HEK293 (cell line): Measurements from ENCODE around the gene BTBD8.

Source experiments
- CTCF ChIA-PET: fragments of 350-600 bp; formaldehyde crosslinking; extraction: SDS; loops from one replicate; lab custom pipeline; 2021; ENCODE audit warnings: antibody characterized with exemption; lab: Yijun Ruan, JAX
- POLR2A ChIA-PET: fragments of 300-600 bp; formaldehyde crosslinking; extraction: SDS; loops from one replicate; lab custom pipeline; 2020; ENCODE audit warnings: antibody characterized with exemption, inconsistent platforms; lab: Yijun Ruan, JAX
- H3K27ac ChIP-seq: fragments of 200-500 bp; sonication (Bioruptor generic); 2 replicates; pipeline ENCODE4 v1.5.1; 2014; ENCODE audit warnings: low read depth, low read length, control low read depth, inconsistent platforms; ENCODE audit errors: extremely low read depth
- H3K36me3 ChIP-seq, 2 experiments: fragments of 200-500 bp in 1 of 2; sonication (Bioruptor generic) in 1 of 2; 1 replicate in 1 of 2; 2 replicates in 1 of 2; pipeline ENCODE4 v1.5.1; 2014 to 2017; ENCODE audit warnings: inconsistent platforms in 2 of 2, low read length in 2 of 2; ENCODE audit not compliant: control insufficient read depth in 2 of 2, insufficient read depth in 1 of 2
- H3K4me1 ChIP-seq: fragments of 200-500 bp; sonication (Bioruptor generic); 2 replicates; pipeline ENCODE4 v1.5.1; 2014; ENCODE audit warnings: mild to moderate bottlenecking, low read length, inconsistent platforms; ENCODE audit not compliant: control insufficient read depth, insufficient read depth
- H3K4me3 ChIP-seq: 2 replicates; pipeline ENCODE4 v1.5.1; 2011; ENCODE audit warnings: low read depth, mild to moderate bottlenecking, control low read depth, low read length, moderate library complexity
- H3K9me3 ChIP-seq: fragments of 200-500 bp; sonication (Bioruptor generic); 2 replicates; pipeline ENCODE4 v1.5.1; 2014; ENCODE audit warnings: low read depth, low read length, inconsistent platforms; ENCODE audit not compliant: control insufficient read depth, insufficient read depth
- HOXA7 ChIP-seq: sonication (generic); formaldehyde crosslinking; IDR thresholded peaks from 2 replicates; pipeline ENCODE4 v1.8.1; 2022; ENCODE audit warnings: missing genetic modification reagents, borderline replicate concordance
- TCF7L2 ChIP-seq: IDR thresholded peaks from 2 replicates; pipeline ENCODE4 v1.6.1; 2011; ENCODE audit warnings: low read depth, mild to moderate bottlenecking, inconsistent platforms, low read length, moderate library complexity, borderline replicate concordance
- ZBTB8A ChIP-seq: fragments of 450-650 bp; formaldehyde crosslinking; IDR thresholded peaks from 2 replicates; pipeline ENCODE4 v1.5.1; 2016; ENCODE audit warnings: missing biosample characterization, missing genetic modification characterization
- ZEB2 ChIP-seq: fragments of 450-650 bp; formaldehyde crosslinking; IDR thresholded peaks from 2 replicates; pipeline ENCODE4 v1.5.1; 2016; ENCODE audit warnings: missing biosample characterization, missing genetic modification characterization
- ZNF10 ChIP-seq: fragments of 450-650 bp; formaldehyde crosslinking; IDR thresholded peaks from 2 replicates; pipeline ENCODE4 v1.5.1; 2017; ENCODE audit warnings: missing biosample characterization, missing genetic modification characterization
- ZNF140 ChIP-seq: fragments of 450-650 bp; formaldehyde crosslinking; IDR thresholded peaks from 2 replicates; pipeline ENCODE4 v1.5.1; 2016; ENCODE audit warnings: missing biosample characterization, missing genetic modification characterization
- ZNF266 ChIP-seq: fragments of 450-650 bp; formaldehyde crosslinking; IDR thresholded peaks from 2 replicates; pipeline ENCODE4 v1.5.1; 2016; ENCODE audit warnings: missing biosample characterization, missing genetic modification characterization, low read depth
- ZNF292 ChIP-seq: fragments of 450-650 bp; formaldehyde crosslinking; IDR thresholded peaks from 2 replicates; pipeline ENCODE4 v1.5.1; 2016; ENCODE audit warnings: low read depth, missing biosample characterization, missing genetic modification characterization, borderline replicate concordance
- ZNF341 ChIP-seq: fragments of 450-650 bp; formaldehyde crosslinking; IDR thresholded peaks from 2 replicates; pipeline ENCODE4; 2016; ENCODE audit warnings: low read depth, missing biosample characterization, missing genetic modification characterization
- ZNF501 ChIP-seq: fragments of 450-650 bp; formaldehyde crosslinking; IDR thresholded peaks from 2 replicates; pipeline ENCODE4 v1.5.1; 2016; ENCODE audit warnings: missing biosample characterization, missing genetic modification characterization
- ZNF510 ChIP-seq: fragments of 450-650 bp; formaldehyde crosslinking; IDR thresholded peaks from 2 replicates; pipeline ENCODE4 v1.5.1; 2018; ENCODE audit warnings: mild to moderate bottlenecking, missing genetic modification characterization, missing biosample characterization; ENCODE audit not compliant: insufficient replicate concordance
- ZNF514 ChIP-seq: fragments of 450-650 bp; formaldehyde crosslinking; IDR thresholded peaks from 2 replicates; pipeline ENCODE4 v1.5.1; 2016; ENCODE audit warnings: missing biosample characterization, missing genetic modification characterization
- ZNF548 ChIP-seq: fragments of 450-650 bp; formaldehyde crosslinking; IDR thresholded peaks from 2 replicates; pipeline ENCODE4 v1.5.1; 2016; ENCODE audit warnings: missing biosample characterization, missing genetic modification characterization
- ZNF571 ChIP-seq: fragments of 450-650 bp; formaldehyde crosslinking; IDR thresholded peaks from 2 replicates; pipeline ENCODE4 v1.5.0; 2017; ENCODE audit warnings: missing biosample characterization, missing genetic modification characterization
- ZNF580 ChIP-seq: fragments of 450-650 bp; formaldehyde crosslinking; IDR thresholded peaks from 2 replicates; pipeline ENCODE4 v1.5.1; 2016; ENCODE audit warnings: missing biosample characterization, missing genetic modification characterization
- ZNF585B ChIP-seq: fragments of 450-650 bp; formaldehyde crosslinking; IDR thresholded peaks from 2 replicates; pipeline ENCODE4 v1.5.1; 2016; ENCODE audit warnings: missing biosample characterization, missing genetic modification characterization
- ZNF624 ChIP-seq: fragments of 450-650 bp; formaldehyde crosslinking; IDR thresholded peaks from 2 replicates; pipeline ENCODE4 v1.5.1; 2017; ENCODE audit warnings: missing biosample characterization, missing genetic modification characterization
- ZSCAN30 ChIP-seq: fragments of 450-650 bp; IDR thresholded peaks from 2 replicates; pipeline ENCODE4 v1.5.1; 2018; ENCODE audit warnings: missing biosample characterization, mild to moderate bottlenecking, missing genetic modification characterization, moderate library complexity
- ZXDB ChIP-seq: fragments of 450-650 bp; formaldehyde crosslinking; IDR thresholded peaks from 2 replicates; pipeline ENCODE4 v1.5.1; 2016; ENCODE audit warnings: missing biosample characterization, missing genetic modification characterization
- TF ChIP-seq, protein P1 (sequence below): fragments of 450-650 bp; formaldehyde crosslinking; IDR thresholded peaks from 2 replicates; pipeline ENCODE4 v1.5.1; 2016; ENCODE audit warnings: missing biosample characterization, missing genetic modification characterization
- TF ChIP-seq, protein P2 (sequence below): fragments of 450-650 bp; formaldehyde crosslinking; IDR thresholded peaks from 2 replicates; pipeline ENCODE4 v1.5.0; 2017; ENCODE audit warnings: missing biosample characterization, missing genetic modification characterization, borderline replicate concordance
- TF ChIP-seq, protein P3 (sequence below): fragments of 450-650 bp; formaldehyde crosslinking; IDR thresholded peaks from 2 replicates; pipeline ENCODE4 v1.5.1; 2016; ENCODE audit warnings: missing biosample characterization, missing genetic modification characterization

The BTBD8 gene

DNA sequence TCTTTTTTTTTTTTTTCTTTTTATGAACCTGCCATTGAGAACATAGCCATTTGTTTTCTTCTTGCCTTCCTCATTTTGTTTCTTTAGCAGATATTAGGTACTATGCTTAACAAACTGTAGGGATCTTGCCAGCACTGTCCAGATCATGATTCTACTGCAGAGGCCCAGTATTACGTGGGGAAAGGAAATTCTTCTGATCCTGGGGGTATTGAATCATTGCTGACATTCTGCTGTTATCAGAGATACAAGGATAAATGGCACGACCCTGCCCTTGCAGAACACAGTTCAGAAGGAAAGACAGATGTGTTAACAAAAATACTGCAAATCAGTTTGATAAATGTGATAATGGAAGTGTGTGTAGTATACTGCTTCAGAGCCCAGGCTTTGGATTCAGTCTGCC, 56.2 kb downstream of the BTBD8 start:
- POLR2A ChIA-PET, result no interaction called here
- TF ChIP-seq ZNF341 (tag by site-specific recombination) (no peak), ZNF266 (tag by site-specific recombination) (no peak), ZXDB (tag by site-specific recombination) (no peak), ZNF140 (no peak), TCF7L2 (no peak), ZNF624 (tag by site-specific recombination) (no peak), ZNF548 (tag by site-specific recombination) (no peak), ZNF571 (tag by site-specific recombination) (no peak), HOXA7 (CRISPR knock-in tag) (no peak), ZNF514 (tag by site-specific recombination) (no peak)
- no peak overlapping the region for H3K4me3 ChIP-seq
- H3K36me3 ChIP-seq, result no peaks in the 10 kb centered on the region
- H3K27ac ChIP-seq, result no peak overlapping the region
- CTCF ChIA-PET, result no interaction called here
- H3K4me1 ChIP-seq, result no peaks in the 10 kb centered on the region
- H3K9me3 ChIP-seq, result no peaks in the 10 kb centered on the region

DNA sequence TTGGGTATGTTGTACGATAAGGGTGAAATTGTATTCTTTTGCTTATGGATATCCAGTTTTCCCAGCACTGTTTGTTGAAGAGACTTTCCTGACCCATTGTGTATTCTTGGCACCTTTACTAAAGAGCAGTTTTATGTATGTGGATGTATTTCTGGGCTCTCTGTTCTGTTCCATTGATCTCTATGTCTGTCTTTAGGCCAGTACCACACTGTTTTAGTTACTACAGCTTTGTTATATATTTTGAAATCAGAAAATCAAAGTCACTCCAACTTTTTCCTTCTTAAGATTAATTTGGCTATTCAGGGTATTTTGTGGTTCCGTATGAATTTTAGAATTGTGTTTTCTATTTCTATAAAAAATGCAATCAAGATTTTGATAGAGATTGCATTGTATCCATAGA, 74.8 kb downstream of the BTBD8 start:
- no peaks in the 10 kb centered on the region for H3K4me1 ChIP-seq
- CTCF ChIA-PET, result no interaction called here
- H3K27ac ChIP-seq, result no peak overlapping the region
- H3K36me3 ChIP-seq, result peaks cover 0 to 3% of the 10 kb centered on the region in 2 experiments; a peak in 1 of 3 replicates
- TF ChIP-seq ZNF10 (no peak), ZNF580 (tag by site-specific recombination) (0 out of 2 replicates have a peak, but pooled peaks have one; percentile 18), ZNF585B (tag by site-specific recombination) (no peak), ZEB2 (tag by site-specific recombination) (no peak), ZNF292 (tag by site-specific recombination) (no peak), ZNF501 (no peak), ZSCAN30 (tag by site-specific recombination) (no peak), ZNF510 (no peak), ZBTB8A (no peak)
- TF ChIP-seq, protein P1, sequence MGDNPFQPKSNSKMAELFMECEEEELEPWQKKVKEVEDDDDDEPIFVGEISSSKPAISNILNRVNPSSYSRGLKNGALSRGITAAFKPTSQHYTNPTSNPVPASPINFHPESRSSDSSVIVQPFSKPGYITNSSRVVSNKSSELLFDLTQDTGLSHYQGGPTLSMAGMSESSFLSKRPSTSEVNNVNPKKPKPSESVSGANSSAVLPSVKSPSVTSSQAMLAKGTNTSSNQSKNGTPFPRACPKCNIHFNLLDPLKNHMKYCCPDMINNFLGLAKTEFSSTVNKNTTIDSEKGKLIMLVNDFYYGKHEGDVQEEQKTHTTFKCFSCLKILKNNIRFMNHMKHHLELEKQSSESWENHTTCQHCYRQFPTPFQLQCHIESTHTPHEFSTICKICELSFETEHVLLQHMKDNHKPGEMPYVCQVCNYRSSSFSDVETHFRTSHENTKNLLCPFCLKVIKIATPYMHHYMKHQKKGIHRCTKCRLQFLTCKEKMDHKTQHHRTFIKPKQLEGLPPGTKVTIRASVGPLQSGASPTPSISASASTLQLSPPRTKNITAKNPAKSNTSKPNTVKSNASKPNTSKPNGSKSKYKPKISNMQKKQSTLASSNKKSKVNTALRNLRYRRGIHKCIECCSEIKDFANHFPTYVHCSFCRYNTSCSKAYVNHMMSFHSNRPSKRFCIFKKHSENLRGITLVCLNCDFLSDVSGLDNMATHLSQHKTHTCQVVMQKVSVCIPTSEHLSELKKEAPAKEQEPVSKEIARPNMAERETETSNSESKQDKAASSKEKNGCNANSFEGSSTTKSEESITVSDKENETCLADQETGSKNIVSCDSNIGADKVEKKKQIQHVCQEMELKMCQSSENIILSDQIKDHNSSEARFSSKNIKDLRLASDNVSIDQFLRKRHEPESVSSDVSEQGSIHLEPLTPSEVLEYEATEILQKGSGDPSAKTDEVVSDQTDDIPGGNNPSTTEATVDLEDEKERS (tag by site-specific recombination), result peak; percentile 80
- TF ChIP-seq, protein P2, sequence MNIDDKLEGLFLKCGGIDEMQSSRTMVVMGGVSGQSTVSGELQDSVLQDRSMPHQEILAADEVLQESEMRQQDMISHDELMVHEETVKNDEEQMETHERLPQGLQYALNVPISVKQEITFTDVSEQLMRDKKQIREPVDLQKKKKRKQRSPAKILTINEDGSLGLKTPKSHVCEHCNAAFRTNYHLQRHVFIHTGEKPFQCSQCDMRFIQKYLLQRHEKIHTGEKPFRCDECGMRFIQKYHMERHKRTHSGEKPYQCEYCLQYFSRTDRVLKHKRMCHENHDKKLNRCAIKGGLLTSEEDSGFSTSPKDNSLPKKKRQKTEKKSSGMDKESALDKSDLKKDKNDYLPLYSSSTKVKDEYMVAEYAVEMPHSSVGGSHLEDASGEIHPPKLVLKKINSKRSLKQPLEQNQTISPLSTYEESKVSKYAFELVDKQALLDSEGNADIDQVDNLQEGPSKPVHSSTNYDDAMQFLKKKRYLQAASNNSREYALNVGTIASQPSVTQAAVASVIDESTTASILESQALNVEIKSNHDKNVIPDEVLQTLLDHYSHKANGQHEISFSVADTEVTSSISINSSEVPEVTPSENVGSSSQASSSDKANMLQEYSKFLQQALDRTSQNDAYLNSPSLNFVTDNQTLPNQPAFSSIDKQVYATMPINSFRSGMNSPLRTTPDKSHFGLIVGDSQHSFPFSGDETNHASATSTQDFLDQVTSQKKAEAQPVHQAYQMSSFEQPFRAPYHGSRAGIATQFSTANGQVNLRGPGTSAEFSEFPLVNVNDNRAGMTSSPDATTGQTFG, result no peak
- TF ChIP-seq, protein P3, sequence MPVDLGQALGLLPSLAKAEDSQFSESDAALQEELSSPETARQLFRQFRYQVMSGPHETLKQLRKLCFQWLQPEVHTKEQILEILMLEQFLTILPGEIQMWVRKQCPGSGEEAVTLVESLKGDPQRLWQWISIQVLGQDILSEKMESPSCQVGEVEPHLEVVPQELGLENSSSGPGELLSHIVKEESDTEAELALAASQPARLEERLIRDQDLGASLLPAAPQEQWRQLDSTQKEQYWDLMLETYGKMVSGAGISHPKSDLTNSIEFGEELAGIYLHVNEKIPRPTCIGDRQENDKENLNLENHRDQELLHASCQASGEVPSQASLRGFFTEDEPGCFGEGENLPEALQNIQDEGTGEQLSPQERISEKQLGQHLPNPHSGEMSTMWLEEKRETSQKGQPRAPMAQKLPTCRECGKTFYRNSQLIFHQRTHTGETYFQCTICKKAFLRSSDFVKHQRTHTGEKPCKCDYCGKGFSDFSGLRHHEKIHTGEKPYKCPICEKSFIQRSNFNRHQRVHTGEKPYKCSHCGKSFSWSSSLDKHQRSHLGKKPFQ (tag by site-specific recombination), result no peak
- POLR2A ChIA-PET, result no interaction called here
- H3K9me3 ChIP-seq, result no peaks in the 10 kb centered on the region
- H3K4me3 ChIP-seq, result no peak overlapping the region
